Heart right ventricle (tissue), 16 donors: ENCODE data around the gene FGG. TPM values are rescaled to one million over a fixed set of nuclear protein-coding genes. Genes with fewer than 3 reads are reported as not detected.

Source experiments
- ATAC-seq, 8 donors: fragments of 200-7000 bp; cut with Tn5 transposase; one replicate each; pipeline ENCODE4 v1.9.1; 2020; ENCODE audit warnings: mild to moderate bottlenecking in 8 of 8, moderate library complexity in 8 of 8, moderate number of reproducible peaks in 1 of 8
- DNase-seq, 2 donors: peaks; one replicate each; pipeline ENCODE4 v3.0.0-alpha.2; 2020
- H3K27ac ChIP-seq, 10 donors: fragments of 200-600 bp; sonication (generic) in 2 of 10; one replicate each; pipeline versions ENCODE4 v1.5.0 to v1.8.0; 2020 to 2022; ENCODE audit warnings: mild to moderate bottlenecking in 3 of 10
- H3K27me3 ChIP-seq, 7 donors: fragments of 200-600 bp; one replicate each; pipeline ENCODE4 v1.8.0; 2021 to 2022; ENCODE audit warnings: mild to moderate bottlenecking in 2 of 7
- H3K36me3 ChIP-seq, 9 donors: fragments of 200-600 bp; sonication (generic) in 1 of 9; one replicate each; pipeline versions ENCODE4 v1.5.0 to v1.8.0; 2020 to 2022; ENCODE audit warnings: mild to moderate bottlenecking in 2 of 9
- H3K4me1 ChIP-seq, 9 donors: fragments of 200-600 bp; sonication (generic) in 1 of 9; one replicate each; pipeline versions ENCODE4 v1.5.0 to v1.8.0; 2020 to 2022; ENCODE audit warnings: mild to moderate bottlenecking in 4 of 9
- H3K4me3 ChIP-seq, 10 donors: fragments of 200-600 bp; sonication (generic) in 2 of 10; one replicate each; pipeline versions ENCODE4 v1.5.0 to v1.8.0; 2020 to 2022; ENCODE audit warnings: mild to moderate bottlenecking in 7 of 10, moderate library complexity in 2 of 10
- H3K9me3 ChIP-seq, 11 donors: fragments of 200-600 bp in 10 of 11; sonication (generic) in 2 of 11; one replicate each; pipeline versions ENCODE4 v1.5.0 to v1.8.0; 2013 to 2022; ENCODE audit warnings: mild to moderate bottlenecking in 2 of 11, control low read depth in 1 of 11, moderate library complexity in 1 of 11
- WGBS, 2 donors: extraction: QIAGEN DNeasy Blood & Tissue Kit; methylation state at CpG; one replicate each; pipeline ENCODE4 v1.1.7; 2013; ENCODE audit warnings: inconsistent platforms in 1 of 2; 5-methylcytosine and 5-hydroxymethylcytosine counted together
- intact Hi-C, 10 donors: fragments of 100-400 bp; cut with DNase I; formaldehyde crosslinking; loops; one replicate each; pipeline versions ENCODE4 v1.11.1 to v1.14.2; 2022
- polyA plus RNA-seq, 2 donors: library from polyadenylated mRNA; stranded (reverse); fragments of 200-250 nt; gene quantifications; one replicate each; pipeline ENCODE4 v1.2.3, GENCODE V29; 2013
- total RNA-seq, 10 donors: library from RNA; stranded (reverse); fragmentation: NEBNext Ultra II Directional in 3 of 10; extraction: Animal tissue kit (Norgen Biotek cat#: 25700) in 3 of 10; gene quantifications; one replicate each; pipeline versions ENCODE4 v1.2.1 to v1.2.4, GENCODE V29; 2021 to 2023
- TF ChIP-seq, protein P1 (sequence below), 9 donors: fragments of 200-600 bp; sonication (generic) in 2 of 9; IDR thresholded peaks; one replicate each; pipeline versions ENCODE4 v1.5.0 to v1.8.0; 2021 to 2022; ENCODE audit warnings: antibody characterized with exemption in 9 of 9, mild to moderate bottlenecking in 5 of 9, moderate library complexity in 1 of 9
- donor health status: Arrhythmogenic right ventricular cardiomyopathy.
- donor health status: ischemic (EF 13 %, LVEDD 7.1; RV severe dilation, severe dysfunction).
- donor health status: healthy with polysubstance abuse.
- donor health status: DM: no; HTN: yes; CAD: no.
- donor health status: DM: no; HTN: no; CAD: no.
- donor health status: ischemic (EF 25% LVEDD 6.9; RV normal size, moderate dysfunction).
- donor health status: ischemic (EF 25% LVEDD 5.7; RV mildly dilated, moderate dysfunction).
- donor health status: healthy.
- donor health status: DM: yes; HTN: yes; CAD: no.
- donor health status: Ischemic cardiomyopathy.
- donor health status: ischemic (EF 35%, LVEDD 5.7; RV mildly dilated, moderate dysfunction).
- donor health status: nonischemic (EF 11% LVEDD 7.7; RV severe dilation, severe dysfunction).
- donor health status: DM: yes; HTN: yes; CAD: no.
- donor health status: PGD.
- donor health status: ischemic (EF 29% LVEDD 5.4; RV normal size, mild dysfunction).
- donor health status: nonischemic (EF 23%, LVEDD 6.1; RV moderate dilation, normal function).

Gene FGG
- total and polyA plus RNA-seq, 12 donors: 0.71 TPM; not detected in 11

- TF ChIP-seq, protein P1, sequence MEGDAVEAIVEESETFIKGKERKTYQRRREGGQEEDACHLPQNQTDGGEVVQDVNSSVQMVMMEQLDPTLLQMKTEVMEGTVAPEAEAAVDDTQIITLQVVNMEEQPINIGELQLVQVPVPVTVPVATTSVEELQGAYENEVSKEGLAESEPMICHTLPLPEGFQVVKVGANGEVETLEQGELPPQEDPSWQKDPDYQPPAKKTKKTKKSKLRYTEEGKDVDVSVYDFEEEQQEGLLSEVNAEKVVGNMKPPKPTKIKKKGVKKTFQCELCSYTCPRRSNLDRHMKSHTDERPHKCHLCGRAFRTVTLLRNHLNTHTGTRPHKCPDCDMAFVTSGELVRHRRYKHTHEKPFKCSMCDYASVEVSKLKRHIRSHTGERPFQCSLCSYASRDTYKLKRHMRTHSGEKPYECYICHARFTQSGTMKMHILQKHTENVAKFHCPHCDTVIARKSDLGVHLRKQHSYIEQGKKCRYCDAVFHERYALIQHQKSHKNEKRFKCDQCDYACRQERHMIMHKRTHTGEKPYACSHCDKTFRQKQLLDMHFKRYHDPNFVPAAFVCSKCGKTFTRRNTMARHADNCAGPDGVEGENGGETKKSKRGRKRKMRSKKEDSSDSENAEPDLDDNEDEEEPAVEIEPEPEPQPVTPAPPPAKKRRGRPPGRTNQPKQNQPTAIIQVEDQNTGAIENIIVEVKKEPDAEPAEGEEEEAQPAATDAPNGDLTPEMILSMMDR (IDR thresholded peaks at IDR 0.05): no peak
Measured at GRCh38 chr4:154623436-154623835, 11.0 kb upstream of the FGG start.

GRCh38 chr4:154622598-154622997 lies 10.1 kb upstream of the FGG start:
- intact Hi-C loops: loop anchor here in 4 of 10 donors (5.0 kb wide), 2 partner anchors 65 to 70 kb away; partner anchors contain the start of gene PLRG1 (in 3 of the 4)
- H3K9me3 ChIP-seq: no peaks in the 10 kb centered on the region
- no peak for ATAC-seq
- no peak overlapping the region for H3K4me3 ChIP-seq
- no peaks in the 10 kb centered on the region for H3K36me3 ChIP-seq
- no peak for DNase-seq
- H3K4me1 ChIP-seq: peaks cover 0 to 9% (median 7%) of the 10 kb centered on the region in 9 donors
- H3K27me3 ChIP-seq: peaks cover 0 to 22% (median 15%) of the 10 kb centered on the region in 7 donors
- TF ChIP-seq, protein P1 (IDR thresholded peaks at IDR 0.05): peak in 7 of 9 donors; percentile 18 to 50 (median 45)
- no peak overlapping the region for H3K27ac ChIP-seq

More at GRCh38 chr4:154623436-154623835, 11.0 kb upstream of the FGG start:
- DNase-seq: no peak
- no peak for ATAC-seq
- WGBS, 2 donors: 58 to 59% methylated on average over 3 of the region's 3 CpGs
- H3K27me3 ChIP-seq: peaks cover 0 to 27% (median 22%) of the 10 kb centered on the region in 7 donors
- H3K4me1 ChIP-seq: peaks cover 0 to 9% (median 7%) of the 10 kb centered on the region in 9 donors
- H3K4me3 ChIP-seq: no peak overlapping the region
- intact Hi-C loops: loop anchor here in 4 of 10 donors (5.0 kb wide), 2 partner anchors 66 to 71 kb away; partner anchors contain the start of gene PLRG1 (in 3 of the 4)
- H3K36me3 ChIP-seq: no peaks in the 10 kb centered on the region
- H3K9me3 ChIP-seq: no peaks in the 10 kb centered on the region
- no peak overlapping the region for H3K27ac ChIP-seq

DNA sequence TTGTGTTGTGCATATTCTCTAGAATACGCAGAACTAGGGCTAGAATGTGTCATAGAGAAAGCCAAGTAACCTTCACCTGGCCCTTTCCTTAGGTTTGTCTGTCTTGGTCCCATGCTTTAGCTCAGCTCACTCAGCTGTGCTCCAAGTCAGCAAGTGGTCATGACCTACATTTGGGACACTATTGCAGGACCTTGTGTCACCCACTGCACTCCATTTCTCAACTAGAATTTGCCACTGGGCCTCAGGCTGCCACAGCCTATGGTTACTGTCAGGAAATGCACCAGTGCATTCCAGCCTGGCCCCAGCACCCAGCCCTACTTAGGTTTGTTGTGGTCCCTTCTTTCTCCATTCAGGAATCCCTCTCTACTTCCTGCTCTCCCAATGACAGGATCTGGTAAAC lies 7.7 kb upstream of the FGG start:
- intact Hi-C loops: loop anchor here in 4 of 10 donors (5.0 kb wide), 2 partner anchors 63 to 68 kb away; partner anchors contain the start of gene PLRG1 (in 3 of the 4)
- no peak for DNase-seq
- Histone ChIP-seq H3K36me3 (no peaks in the 10 kb centered on the region), H3K9me3 (no peaks in the 10 kb centered on the region), H3K27ac (no peak overlapping the region), H3K4me3 (no peak overlapping the region), H3K4me1 (peaks cover 0 to 5% (median 0%) of the 10 kb centered on the region in 9 donors), H3K27me3 (peaks cover 0 to 3% (median 0%) of the 10 kb centered on the region in 7 donors)
- TF ChIP-seq, protein P1 (IDR thresholded peaks at IDR 0.05): no peak
- 0 to 49% methylated on average over 1 of the region's 1 CpG for WGBS, 2 donors
- no peak for ATAC-seq

DNA sequence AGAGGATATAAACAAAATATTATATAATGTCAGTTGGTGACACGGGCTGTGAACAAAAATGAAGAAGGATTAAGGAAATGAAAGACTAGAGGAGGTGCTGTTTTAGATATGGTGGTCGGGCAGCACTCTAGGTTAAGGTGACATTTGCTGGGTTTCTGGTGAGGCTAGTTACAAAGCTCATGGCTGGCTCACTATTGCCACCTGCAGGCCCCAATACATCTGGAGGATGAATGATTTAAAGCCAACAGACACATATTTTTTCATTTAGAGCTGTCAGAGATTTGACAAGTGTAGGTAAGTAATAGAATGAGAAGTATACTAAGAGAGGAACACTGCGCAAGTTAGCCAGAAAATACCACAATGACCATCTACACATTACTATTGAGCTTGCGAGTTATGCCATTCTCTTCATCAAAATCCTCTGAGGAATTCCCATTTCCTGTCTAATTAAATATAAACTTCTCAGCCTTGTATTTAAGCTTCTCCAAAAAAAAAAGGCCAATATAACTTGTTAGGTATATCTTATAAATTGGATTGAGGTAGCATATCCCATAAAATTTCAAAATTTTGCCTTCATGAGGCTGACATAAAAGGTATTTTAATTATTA lies 6.4 kb upstream of the FGG start:
- H3K9me3 ChIP-seq: no peaks in the 10 kb centered on the region
- ATAC-seq (no peak), DNase-seq (no peak)
- TF ChIP-seq, protein P1 (IDR thresholded peaks at IDR 0.05): peak; percentile 8 to 64 (median 53)
- 35 to 36% methylated on average over 4 of the region's 4 CpGs for WGBS, 2 donors
- H3K27ac ChIP-seq: no peak overlapping the region
- peaks cover 0 to 3% (median 0%) of the 10 kb centered on the region in 7 donors for H3K27me3 ChIP-seq
- no peak overlapping the region for H3K4me3 ChIP-seq
- intact Hi-C loops: loop anchor here in 4 of 10 donors (2.0 to 10.0 kb wide), 3 partner anchors 64 to 67 kb away; partner anchors contain the start of gene PLRG1 (in 3 of the 4)
- peaks cover 0 to 5% (median 0%) of the 10 kb centered on the region in 9 donors for H3K4me1 ChIP-seq
- no peaks in the 10 kb centered on the region for H3K36me3 ChIP-seq
